GM19468 (cell line): ENCODE data around the gene SMIM13.

ENCODE experiments used
- ATAC-seq: cut with Tn5 transposase; IDR thresholded peaks from one replicate; pipeline ENCODE4 v1.9.1; 2021; ENCODE audit warnings: mild to moderate bottlenecking, moderate library complexity, moderate number of reproducible peaks; ENCODE audit not compliant: unreplicated experiment; ENCODE audit errors: extremely low read depth

The SMIM13 gene

DNA sequence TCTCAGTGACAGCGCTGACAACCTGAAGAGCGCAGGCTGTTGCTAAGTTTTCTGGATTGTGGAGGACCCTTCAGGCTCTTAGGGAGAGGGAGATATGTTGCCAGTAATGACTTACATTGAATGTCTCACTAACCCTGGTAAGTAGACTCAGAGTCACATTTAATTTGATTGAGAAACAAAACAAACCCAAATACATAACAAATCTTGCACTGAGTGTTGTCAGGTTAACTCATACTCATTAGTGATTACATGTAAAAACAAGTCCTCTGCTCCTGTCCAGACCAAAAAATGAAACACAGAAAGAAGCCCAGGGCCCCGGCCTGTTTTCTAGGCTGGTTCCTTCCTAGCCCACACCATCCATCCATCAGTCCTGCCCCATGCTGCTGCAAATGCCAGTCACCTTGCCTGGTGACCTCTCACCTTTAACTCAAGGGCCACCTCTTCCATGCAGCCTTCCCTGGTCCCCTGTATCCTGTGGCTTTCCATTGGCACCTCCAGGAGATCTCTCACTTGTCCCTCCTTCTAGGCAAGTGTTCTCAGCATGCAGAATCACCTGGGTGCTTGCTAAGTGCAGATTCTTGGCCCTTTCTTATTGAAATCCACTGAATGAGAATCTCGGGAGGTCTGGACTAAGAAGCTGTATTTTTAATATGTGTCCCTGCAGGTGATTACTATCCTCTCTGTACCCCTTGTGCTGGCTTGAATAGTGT, 52.6 kb downstream of the SMIM13 start:
- no peak for ATAC-seq

DNA sequence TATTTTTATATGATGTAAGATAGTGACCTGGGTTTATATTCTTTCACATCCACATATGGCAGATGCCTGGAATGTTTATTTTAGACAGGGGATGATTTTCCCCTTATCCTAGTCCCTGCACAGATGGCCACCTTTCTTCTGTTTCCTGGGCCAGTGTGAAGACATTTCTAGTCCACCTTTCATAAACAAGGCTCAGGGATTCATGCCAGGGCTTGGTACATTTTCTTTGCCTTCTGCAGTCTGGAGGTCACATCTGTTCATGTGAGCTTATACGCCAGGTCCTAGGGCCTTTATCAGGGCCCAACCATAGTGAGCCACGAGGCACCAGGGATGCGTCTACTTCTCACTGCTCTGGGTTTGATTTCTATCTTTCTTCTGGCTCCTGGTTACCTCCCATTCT, 55.9 kb downstream of the SMIM13 start:
- no peak for ATAC-seq

DNA sequence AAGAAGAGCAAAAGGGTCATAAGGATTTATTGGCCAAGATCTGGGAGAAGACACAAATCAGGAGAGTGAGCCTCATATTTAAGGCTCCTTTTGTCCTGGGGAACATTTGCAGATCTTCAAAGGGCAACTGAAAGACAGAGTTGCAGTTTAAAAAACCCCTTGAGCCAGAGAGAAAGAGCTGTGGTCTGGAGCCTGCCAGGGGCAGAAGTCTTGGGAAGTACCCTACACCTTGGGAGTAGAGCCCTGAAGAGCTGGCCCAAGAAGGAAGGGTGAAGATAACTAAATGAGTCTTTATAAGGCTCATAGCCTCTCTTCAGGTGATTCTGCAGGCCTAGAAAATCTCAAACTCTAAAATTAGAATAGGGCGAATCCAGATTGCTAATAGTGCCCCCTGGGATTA, 57.9 kb downstream of the SMIM13 start:
- ATAC-seq = no peak

DNA sequence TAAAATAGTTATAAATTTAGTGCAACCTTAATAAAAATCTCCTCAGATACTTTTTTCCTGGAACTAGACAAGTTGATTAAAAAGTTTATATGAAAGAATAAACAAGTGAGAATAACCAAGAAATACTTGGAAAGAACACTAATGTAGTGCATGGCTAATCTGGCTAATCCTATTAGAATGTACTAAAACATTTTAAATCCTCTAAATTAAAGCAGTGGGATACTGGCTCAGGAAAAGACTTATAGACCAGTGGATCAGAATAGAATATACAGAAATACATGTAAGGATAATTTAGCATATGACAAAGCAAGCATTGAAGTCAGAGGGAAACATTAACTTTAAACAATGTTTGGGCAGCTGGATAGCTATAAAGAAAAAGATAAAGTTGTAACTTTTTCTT, 58.9 kb downstream of the SMIM13 start:
- no peak for ATAC-seq

DNA sequence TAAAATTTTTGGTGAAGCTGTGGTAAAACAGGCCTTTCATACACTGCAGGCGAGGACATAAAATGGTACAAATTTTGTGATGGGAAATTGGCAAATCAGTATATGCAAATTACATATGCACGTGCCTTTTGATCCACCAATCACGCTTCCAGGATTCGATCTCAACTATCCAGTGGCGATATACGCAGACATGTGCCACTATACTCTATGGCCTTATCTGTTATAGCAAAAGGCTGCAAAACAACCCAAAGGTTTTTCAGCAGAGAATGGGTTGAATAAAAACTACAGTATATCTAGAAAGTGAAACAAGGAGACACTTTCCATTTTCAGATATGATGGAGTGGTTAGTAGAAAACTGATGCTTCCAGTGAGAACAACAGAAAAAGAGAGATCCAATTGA, 59.8 kb downstream of the SMIM13 start:
- ATAC-seq = no peak

DNA sequence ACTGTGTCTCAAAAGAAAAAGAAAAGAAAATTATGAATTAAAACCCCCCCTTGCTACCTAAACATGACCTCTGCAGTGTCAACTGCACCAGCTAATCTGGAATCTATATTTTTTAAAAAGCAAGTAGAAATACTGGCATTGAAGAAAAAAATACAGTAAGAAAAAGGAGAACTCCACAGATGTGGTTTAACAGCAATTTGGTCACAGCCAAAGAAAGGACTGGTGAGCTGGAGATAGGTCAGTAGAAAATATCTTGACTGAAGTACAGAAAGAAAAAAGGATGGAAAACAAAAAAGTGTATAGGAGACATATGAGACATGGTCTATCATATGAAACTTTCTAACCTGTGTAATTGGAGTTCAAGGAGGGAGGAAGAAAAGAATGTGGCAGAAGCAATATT, 62.0 kb downstream of the SMIM13 start:
- no peak for ATAC-seq

GRCh38 chr6:11160199-11160598, 66.6 kb downstream of the SMIM13 start:
- no peak for ATAC-seq

- ATAC-seq = no peak
Observed at GRCh38 chr6:11161031-11161956, 67.7 kb downstream of the SMIM13 start.

- no peak for ATAC-seq
Observed at GRCh38 chr6:11162262-11162661, 68.6 kb downstream of the SMIM13 start.

- no peak for ATAC-seq
Observed at GRCh38 chr6:11163932-11164331, 70.3 kb downstream of the SMIM13 start.

DNA sequence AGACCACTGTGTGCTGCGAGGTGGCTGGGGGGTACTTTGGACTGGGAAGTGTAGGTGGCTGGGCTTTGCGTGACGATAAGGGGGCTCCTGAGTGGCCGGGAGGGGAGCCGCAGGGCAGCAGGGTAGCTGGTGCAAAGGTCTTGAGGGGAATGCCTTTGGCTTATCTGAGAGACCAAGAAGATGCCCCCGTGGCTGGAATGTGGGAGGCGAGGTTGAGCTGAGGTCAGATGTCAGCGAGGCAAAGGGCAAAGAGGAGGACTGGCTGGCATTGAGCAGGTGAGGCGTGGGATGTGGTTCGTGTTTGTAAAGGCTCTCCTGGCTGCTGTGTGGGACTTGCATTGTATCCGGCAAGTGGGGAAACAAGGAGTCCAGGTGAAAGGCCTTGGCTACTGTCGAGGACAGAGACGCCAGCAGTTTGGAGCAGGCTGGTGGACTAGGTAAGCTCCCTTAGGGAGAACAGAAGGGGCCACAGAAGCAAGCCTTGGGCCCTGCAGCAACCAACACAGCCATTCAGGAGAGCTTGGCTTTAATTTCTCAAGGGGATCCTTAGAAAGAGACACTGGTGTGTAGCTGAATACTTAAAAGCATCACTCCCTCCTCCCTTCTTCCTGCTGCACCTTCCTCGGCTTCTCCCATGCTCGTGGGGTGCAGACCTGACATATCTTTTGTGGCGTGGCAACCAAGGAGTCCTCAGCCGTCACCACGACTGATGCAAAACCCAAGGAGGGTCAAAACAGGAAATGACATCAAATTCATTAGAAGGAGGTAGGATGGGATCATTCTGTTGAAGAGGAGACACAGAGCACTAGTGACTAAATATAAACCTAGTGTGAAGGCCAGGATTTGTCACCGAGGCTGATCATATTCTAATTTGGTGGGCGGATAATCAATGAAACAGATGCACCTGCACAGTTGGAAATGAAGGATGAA, 71.3 kb downstream of the SMIM13 start:
- ATAC-seq = no peak

DNA sequence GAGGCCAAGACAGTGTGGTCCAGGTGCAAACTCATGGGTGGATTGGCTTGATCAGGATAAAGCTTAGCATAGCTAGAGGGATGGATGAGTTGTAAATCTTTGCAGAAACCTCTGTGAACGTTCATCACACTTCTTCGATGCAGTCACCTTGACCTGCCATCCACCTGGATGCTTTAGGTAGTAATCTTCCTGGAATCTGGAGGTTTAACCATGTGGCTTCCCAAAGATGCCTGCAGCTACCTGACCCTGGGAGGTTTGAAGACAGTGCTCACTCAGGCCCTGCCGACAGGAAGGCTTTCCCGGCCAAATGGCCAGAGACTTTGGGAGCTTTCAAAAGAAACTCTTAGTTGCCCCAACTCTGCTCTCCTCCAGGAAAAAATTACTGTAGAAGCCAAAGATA, 73.3 kb downstream of the SMIM13 start:
- no peak for ATAC-seq

- no peak for ATAC-seq
Observed at GRCh38 chr6:11168091-11168635, 74.5 kb downstream of the SMIM13 start.

- no peak for ATAC-seq
Observed at GRCh38 chr6:11171952-11172351, 78.3 kb downstream of the SMIM13 start.

- no peak for ATAC-seq
Observed at GRCh38 chr6:11172501-11173327, 79.1 kb downstream of the SMIM13 start.

DNA sequence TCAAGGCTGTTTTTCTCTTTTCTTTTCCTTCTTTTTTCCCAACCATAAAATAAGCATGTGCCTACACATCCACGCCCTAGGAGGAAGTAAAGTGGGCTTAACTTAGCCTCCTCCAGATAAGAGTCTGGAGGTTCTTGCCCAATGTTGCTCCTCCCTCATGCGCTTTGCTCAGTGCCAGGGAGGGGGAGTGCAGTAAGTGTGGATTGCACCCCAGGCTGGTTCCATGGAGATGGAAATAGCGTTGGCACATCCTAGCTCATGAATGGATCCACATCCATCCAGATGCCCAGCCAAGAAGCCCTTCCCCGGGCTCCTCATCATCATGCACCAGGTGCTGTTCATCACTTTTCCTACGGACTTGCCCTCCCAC, 80.6 kb downstream of the SMIM13 start:
- ATAC-seq = no peak

DNA sequence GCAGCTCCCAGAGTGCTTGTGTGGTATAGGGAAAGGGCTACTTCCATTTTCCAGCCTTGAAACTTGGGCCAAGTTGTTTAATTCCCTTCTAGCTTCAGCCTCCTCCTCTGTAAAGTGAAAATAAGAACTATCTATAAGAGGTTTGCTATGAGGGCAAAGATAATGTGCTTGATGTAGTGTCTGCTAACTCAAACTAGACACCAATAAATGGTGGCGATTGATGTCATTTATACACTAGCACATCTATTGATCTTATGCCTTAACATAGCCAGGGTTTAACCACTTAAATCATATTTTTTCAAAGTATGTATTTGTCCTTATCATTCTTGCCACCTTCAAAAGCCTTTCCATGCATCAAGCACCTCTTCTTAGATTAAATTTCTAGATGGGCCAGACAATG, 83.6 kb downstream of the SMIM13 start:
- no peak for ATAC-seq

DNA sequence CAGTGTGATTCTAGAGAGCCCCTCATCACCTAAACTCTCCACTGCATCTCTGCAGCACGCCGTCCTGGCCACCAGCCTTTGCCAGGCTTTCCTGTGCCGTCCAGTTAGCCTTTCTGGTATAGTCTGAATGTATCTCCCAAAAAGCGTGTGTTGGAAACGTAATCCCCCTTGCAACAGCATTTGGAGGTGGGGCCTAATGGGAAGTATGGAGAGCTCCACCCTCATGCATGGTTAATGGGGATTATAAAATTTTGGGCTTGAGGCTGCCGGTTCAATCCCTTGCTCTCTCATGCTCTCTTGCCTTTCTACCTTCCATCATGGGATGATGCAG, 85.4 kb downstream of the SMIM13 start:
- no peak for ATAC-seq

- ATAC-seq = no peak
Observed at GRCh38 chr6:11179419-11180202, 86.0 kb downstream of the SMIM13 start.
